Stimulated activated CD4-positive, alpha-beta T cell treated with anti-CD3 and anti-CD28 coated beads, Interleukin-1b, Interleukin-23, amount 100 ng/mL, for 24 hours (primary cell): ENCODE measurements around the gene SLC7A7.
"Not testable (repeated sequence)": the region's sequence is repeated elsewhere in the genome, so short reads cannot be mapped to it uniquely, and the experiment has no call there.

Source experiments
- DNase-seq, 4 experiments: peaks; one replicate each; pipeline ENCODE4 v3.0.0-alpha.2; 2020; ENCODE audit warnings: low read depth in 4 of 4, low spot score in 1 of 4

The SLC7A7 gene

DNA sequence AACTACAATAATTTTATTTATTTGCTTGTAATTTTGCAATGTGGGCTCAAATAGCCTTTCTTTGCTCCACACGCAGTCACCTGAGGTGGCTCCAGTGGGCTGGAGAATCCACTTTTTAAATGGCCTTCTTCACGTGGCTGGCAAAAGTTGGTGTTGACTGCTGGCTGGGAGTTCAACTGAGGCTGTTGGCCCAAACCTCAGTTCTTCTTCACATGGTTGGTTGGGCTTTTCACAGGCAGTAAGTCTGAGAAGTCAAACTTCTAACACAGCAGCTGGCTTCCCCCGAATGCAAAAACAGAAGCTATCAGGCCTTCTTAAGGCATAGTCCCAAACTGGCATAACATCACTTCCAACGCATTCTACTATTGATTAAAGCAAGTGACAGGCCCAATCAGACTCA is 50.9 kb downstream of the SLC7A7 start:
- no peak for DNase-seq

DNA sequence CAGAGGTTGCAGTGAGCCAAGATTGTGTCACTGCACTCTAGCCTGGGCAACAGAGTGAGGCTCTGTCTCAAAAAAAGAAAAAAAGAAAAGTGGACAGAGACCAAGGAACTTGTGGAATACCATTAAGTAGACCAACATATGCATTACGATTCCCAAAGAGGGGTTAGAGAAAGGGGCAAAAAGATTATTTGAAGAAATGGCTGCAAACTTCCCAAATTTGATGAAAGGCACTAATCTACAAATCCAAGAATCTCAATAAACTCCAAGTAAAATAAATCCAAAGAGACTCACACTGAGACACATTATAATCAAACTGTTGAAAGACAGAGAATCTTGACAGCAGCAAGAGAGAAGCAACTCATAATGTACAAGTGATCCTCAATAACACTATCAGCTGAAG is 53.5 kb downstream of the SLC7A7 start:
- no peak for DNase-seq

DNA sequence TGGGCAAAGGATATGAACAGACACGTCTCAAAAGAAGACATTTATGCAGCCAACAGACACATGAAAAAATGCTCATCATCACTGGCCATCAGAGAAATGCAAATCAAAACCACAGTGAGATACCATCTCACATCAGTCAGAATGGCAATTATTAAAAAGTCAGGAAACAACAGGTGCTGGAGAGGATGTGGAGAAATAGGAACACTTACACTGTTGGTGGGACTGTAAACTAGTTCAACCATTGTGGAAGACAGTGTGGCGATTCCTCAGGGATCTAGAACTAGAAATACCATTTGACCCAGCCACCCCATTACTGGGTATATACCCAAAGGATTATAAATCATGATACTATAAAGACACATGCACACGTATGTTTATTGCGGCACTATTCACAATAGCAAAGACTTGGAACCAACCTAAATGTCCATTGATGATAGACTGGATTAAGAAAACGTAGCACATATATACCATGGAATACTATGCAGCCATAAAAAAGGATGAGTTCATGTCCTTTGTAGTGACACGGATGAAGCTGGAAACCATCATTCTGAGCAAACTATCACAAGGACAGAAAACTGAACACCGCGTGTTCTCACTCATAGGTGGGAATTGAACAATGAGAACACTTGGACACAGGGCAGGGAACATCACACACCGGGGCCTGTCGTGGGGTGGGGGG is 57.1 kb downstream of the SLC7A7 start:
- not testable (repeated sequence) for DNase-seq

DNA sequence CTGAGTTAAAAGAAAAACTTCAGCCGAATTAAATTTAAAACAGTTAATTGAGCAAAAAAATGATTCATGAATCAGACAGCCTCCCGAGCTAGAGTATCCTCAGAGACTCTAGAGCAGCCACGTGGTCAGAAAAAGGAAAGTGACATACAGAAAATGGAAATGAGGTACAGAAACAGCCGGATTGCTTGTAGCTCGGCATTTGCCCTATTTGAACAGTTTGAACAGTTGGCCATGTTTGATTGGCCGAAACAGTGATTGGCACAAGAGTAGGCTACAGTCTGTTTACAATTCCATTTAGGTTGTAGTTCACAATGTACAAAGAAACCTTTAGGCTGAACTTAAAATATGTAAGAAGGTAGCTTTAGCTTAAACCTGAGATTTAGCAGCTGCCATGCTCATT is 61.6 kb downstream of the SLC7A7 start:
- DNase-seq: no peak

DNA sequence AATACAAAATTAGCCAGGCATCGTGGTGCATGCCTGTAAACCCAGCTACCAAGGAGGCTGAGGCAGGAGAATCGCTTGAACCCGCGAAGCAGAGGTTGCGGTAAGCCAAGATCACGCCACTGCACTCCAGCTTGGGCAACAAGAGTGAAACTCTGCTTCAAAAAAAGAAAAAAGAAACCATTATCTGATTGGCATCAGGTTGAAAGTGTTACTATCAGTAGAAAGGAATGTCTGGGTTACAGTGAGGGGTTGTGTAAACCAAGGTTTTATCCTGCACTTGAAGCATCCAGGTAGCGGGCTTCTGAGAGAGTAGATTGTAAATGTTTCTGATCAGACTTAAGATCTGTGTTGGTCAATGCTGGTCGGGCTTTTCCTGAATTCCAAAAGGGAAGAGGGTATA is 62.8 kb downstream of the SLC7A7 start:
- no peak for DNase-seq

DNA sequence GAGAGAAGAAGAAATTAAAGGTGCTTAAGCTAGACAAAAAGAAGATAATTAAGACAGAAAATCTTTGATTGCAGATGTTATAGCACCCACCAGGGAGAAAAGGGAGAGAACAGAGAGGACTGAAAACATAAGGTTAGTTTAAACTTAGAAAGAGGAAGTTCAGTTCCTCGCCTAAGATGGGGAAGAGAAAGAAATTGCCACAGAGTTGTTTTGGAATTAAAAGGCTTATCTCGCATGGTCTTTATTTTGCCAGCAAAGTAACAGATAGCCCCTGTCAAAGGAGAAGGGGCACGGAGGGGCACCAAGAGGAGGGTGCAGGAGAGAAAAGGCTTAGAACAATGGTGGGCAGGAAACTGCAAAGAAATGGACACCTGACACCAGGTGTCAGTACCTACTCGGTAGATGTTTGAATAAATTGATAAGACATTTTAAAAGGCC is 66.6 kb downstream of the SLC7A7 start:
- DNase-seq: no peak

DNA sequence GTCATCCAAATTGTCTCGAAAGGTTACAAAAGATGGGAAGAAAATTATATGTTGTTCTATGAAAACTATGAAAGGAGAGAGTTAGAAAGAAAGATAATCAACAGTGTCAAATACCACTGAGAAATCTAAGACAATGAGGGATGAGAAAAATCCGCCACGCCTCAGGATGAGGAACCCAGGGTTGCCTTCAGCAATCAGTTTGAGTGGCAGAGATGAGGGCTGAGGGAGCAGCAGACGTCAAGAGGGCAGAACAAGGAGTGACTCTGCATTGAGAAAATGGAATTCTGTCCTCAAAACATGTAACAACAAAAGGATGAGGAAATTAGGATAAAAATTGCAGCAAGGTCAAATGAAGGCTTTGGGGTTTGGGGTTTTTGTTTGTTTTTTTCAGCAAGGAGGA is 67.0 kb downstream of the SLC7A7 start:
- no peak for DNase-seq

DNA sequence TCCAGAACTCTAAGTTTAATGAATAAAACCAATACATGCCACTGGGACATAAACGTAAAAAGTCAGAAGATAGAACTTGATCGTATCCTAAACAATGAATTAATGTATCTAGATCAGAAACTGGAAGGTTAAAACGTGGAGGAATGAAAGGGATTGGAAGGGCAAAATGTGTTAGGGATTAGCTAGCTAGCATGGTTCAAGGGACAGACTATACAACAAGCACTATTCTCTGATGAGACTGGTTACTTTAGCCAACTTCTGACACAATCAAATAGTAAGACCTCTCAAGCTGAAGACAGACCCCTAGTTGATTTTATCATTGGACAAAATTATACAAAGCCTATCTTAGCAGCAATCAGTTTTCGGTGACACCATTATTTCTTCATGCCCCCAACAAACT is 67.5 kb downstream of the SLC7A7 start:
- DNase-seq: no peak

DNA sequence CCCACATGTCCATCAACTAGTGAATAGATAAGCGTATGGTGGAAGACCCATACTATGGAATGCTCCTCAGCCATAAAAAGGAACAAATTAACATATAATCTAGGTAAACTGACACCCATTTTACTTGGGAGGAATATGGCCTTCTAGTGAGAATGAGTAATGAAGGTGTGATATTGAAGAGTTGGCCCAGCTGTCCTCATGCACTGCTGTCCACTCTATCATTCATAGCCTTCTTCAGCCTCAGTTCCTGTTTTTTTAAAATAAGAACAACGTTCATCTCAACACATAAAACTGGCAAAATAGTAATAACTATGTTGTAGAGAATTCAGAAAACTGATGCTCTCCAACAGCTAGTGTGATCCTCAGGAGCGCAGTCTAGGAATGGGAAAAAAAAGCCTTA is 75.2 kb downstream of the SLC7A7 start:
- no peak for DNase-seq

DNA sequence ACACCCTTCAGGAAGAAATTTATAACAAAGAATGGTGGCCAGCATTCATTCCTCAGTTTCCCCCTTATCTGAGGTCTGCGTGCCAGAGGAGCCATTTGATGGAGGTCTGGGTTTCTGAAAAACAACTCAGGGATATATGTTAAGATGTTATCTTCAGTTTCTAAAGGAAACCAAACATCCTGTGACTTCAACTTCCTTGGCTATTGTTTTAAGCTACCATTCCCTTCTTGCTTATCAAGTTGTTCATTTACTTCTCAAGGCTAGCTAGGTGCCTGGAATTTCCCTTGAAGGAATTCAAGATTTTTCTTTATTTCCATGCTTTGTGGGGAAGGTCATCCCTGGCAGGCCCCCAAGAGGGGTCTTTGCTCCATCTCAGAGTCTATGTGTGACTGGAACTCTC is 75.8 kb downstream of the SLC7A7 start:
- no peak for DNase-seq

DNA sequence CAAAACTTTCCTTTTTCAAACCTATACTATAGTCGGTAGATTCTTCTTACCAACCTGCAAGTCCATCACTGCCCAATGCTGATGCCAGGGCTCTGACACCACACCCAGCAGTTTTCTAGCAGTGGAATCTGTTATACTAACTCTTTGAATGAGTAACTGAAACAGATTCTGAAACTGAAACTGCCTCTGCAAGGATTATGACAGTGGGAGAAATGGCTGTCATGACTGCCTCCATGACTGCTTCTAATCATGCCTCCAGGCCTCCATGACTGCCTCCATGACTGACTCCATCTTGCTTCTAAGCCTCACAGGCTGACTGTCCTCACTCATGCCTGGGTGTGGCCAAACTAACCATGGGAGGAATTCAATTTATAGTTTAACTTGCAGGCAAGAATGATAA is 78.2 kb downstream of the SLC7A7 start:
- DNase-seq: peak in 2 of 4 experiments; percentile 12 to 31

DNA sequence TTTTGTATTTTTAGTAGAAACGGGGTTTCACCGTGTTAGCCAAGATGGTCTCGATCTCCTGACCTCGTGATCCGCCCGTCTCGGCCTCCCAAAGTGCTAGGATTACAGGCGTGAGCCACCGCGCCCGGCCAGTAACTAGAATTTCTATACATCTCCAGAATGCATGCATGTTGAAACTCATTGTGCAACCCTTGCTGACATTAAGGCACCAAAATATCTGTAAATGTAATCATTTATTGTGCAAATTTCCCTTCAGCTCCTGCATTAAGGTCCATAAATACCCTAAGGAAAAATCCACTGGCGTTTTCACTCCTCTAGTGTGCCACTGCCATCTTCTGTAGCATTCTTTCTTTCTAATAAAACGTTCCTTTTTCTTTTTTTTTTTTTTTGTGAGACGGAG is 78.9 kb downstream of the SLC7A7 start:
- DNase-seq: not testable (repeated sequence)

DNA sequence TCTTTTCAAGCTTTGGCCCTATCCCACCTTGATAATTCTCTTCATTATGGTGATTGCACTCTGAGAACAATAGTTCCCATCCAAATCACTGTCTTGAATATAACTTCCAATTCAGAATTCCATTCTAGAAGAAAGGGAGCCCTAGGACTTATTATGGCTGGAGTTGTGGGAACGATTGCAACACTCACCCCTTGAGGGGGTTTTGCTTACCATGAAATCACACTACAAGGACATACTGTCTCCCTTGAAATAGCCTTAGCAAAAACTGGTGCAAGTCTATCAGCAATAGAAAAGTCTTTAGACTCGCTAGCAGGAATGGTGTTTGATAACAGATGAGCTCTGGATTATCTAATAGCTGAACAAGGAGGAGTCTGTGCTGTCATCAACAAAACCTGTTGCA is 80.1 kb downstream of the SLC7A7 start:
- no peak for DNase-seq

DNA sequence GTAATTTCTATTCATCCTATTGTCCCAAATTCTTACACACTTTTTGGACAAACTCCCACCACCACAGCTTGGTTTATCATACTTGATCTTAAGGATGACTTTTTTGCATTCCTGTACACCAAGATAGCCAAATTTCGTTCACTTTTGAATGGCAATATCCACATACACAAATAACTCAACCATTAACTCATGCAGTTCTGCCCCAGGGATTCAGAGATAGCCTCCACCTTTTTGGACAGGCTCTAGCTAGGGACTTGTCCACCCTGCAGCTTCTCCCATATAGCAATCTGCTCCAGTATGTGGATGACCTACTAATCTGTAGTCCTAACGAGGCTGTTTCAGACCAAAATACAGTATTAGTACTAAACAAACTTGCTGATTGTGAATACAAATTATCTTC is 81.4 kb downstream of the SLC7A7 start:
- DNase-seq: no peak

DNA sequence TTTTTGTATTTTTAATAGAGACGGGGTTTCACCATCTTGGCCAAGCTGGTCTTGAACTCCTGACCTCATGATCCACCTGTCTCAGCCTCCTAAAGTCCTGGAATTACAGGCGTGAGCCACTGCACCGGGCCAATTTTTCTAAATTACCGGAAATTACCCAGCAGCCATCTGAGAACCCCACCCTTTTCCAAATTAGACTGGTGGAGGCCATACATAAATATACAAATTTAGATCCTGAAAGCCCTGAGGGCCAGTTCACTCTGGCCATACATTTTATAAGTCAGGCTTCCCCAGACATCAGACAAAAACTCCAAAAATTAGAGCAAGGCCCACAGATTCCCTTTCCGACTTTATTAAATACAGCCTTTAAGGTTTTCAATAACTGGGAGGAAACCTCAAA is 83.2 kb downstream of the SLC7A7 start:
- not testable (repeated sequence) for DNase-seq

DNA sequence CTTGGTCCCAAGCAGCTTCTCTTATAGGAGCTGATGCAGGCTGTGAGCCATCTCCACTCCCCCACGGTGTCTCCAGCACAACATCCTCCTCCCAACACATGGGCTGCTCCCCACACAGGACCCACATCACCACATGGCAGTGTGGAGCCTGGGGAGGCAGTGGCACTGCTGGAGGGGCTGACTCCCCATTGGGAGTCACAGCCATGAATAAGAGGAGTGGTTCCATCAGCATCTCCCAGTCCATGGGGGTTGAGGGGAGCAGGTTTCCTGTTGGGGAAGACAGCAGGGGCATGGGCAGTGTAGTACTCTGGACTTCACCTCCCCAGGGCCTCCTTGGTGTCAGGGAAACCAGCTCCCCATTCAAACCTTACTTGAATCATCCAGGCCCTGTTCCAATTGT is 89.2 kb downstream of the SLC7A7 start:
- DNase-seq: no peak

DNA sequence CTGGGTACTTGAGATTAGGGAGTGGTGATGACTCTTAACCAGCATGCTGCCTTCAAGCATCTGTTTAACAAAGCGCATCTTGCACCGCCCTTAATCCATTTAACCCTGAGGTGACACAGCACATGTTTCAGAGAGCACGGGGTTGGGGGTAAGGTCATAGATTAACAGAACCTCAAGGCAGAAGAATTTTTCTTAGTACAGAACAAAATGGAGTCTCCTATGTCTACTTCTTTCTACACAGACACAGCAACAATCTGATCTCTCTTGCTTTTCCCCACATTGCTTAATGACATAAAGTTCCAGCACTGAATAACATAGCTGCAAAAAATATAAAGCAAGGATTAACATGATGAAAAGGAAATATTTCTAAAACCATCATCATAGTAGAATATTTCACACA is 89.9 kb downstream of the SLC7A7 start:
- not testable (repeated sequence) for DNase-seq

DNA sequence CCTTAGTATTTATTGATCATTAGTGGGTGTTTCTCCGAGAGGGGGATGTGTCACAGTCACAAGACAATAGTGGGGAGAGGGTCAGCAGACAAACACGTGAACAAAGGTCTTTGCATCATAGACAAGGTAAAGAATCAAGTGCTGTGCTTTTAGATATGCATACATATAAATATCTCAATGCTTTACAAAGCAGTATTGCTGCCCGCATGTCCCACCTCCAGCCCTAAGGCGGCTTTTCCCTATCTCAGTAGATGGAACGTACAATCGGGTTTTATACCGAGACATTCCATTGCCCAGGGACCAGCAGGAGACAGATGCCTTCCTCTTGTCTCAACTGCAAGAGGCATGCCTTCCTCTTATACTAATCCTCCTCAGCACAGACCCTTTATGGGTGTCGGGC is 90.4 kb downstream of the SLC7A7 start:
- not testable (repeated sequence) for DNase-seq

DNA sequence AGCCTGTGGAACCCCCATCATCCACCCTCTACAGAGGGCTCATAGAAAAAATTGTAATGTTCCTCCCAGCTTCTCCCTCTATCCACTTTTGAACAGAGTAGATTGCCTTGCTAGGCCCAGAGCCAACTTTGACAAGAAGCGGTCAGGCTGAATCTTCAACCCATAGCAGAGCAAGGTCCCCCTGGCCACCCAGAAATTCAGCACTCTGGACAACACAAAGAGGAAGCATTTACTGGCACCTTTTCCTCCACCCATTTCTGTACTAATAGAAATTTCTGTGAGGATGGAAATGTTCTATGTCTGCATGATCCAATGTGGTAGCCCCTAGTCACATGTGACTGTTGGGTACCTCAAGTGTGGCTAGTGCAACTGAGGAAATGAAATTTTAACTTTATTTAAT is 91.4 kb downstream of the SLC7A7 start:
- no peak for DNase-seq
